NCI-H82 treated with DMSO at 0.1 percent for 48 hours (cell line): Measurements from ENCODE around the gene POLR1G.
"Not testable (repeated sequence)": the region's sequence is repeated elsewhere in the genome, so short reads cannot be mapped to it uniquely, and the experiment has no call there.

Experiments
- DNase-seq: peaks from one replicate; lab custom pipeline; 2025; ENCODE audit not compliant: unreplicated experiment; lab: John Stamatoyannopoulos, UW

POLR1G gene

DNA sequence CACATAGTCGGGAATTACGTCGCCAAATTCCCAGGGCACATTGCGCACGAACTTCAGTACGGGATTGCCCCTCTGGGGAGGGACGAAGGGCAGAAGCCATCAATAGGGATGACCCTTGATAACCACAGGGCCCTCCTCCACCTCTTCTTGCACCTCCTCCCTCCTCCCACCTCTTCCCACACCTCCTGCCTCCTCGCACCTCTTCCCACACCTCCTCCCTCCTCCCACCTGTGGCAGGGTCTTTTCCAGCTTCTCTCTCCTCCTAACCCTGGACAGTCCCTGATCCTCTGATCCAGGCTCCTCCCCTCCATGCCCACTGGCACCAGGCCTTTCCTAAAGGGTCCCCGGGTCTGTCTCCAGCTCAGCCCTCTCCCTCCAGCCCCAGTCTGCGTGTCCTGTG lies 13.9 kb downstream of the POLR1G start:
- no peak for DNase-seq

DNA sequence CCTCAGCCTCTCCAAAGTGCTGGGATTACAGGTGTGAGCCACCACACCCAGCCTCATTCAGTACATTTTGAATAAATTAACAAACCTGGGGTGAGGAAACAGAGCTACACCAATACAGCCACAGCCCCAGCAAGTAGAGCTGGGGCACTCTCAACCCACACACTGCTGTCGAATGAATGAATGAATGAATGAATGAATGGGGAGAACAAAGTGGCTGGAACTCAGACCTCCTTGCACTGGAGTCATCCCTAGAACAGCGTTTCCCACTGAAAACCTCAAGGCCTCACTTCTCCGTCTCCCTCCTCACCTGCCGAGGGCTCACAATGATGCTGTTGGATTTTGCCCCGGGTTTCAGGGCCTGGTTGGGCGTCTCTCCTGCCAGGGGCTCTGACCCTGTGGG lies 14.4 kb downstream of the POLR1G start:
- DNase-seq, result no peak

DNA sequence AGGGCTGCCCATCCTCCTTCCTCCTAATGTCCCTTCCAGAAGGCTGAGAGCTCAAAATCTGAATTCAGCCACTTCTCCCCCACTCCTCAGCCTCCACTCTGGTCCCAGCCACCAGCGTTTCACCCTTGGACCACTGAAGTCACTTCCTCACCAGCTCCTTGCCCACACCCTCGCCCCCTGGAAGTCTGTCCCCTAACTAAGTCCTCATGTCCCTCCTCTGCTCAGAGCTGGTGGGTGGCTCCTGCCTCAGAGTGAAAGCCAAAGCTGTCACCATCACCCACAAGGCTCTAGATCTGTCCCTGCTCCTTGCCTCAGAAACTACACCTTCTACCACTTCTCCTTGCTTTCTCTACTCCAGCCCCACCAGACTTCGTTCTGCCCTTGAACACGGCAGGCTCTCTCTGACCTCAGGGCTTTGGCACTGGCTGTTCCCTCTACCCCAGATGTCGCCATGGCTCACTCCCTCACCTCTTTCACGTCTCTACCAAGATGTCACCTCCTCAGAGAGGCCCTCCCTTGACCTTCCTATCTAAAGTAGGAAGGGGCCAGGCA lies 15.6 kb downstream of the POLR1G start:
- DNase-seq, result no peak

DNA sequence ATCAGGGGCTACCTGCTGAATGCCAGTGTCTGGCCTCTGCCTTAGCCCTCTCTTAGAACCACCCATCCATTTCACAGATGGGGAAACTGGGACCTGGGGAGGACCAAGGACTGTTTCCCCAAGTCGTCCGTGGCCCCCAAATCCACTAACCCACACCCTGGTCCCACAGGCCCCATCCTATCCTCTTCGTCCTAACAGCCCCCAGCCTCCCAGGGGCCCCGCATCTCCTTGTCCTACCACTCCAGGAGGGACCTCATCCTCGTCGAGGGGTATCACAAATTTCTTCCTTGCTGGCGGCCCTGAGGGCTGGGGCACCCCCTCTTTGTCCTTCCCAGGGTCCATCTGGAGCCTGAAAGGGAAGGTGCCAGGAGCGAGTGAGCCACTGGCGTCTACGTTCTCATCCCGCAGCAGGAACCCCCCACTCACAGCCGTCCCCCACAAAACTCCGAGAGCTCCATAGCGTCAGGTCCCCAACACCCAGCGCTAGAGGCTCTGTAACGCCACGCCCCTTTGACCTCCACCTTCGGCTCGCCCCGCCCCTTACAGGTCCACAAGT lies 16.7 kb downstream of the POLR1G start:
- no peak for DNase-seq

DNA sequence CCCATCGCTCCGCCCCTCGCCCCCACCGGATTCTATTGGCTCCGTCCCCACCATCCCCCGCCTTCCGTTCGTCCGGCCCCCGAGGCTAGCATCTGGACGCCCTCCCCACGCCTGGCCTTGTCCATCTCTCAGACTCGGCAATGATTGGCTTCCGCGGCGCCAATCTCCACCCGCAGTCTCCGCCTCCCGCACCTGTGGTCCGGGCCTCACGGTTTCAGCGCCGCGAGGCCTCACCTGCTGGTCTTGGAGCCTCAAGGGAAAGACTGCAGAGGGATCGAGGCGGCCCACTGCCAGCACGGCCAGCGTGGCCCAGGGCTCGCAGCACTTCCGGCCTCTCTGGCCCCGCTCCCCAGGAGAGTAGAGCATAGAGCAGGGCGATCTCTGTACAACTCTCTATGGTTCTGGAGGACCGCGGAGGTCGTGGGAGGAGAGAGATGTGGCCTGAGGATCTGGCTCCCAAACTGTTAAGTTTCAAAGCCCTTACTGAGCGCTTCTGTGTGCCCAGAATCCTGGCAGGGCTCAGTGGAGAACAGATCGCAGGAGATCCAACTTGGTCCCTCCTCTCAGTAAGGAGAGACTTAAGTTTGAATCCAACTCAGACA lies 17.2 kb downstream of the POLR1G start, which contains the start of gene ERCC1:
ERCC1 (minus strand) TSS at position 329 of the 602 bp plus-strand sequence. CDS start 543 bp downstream, outside the sequence.
- peak; percentile 95 for DNase-seq

DNA sequence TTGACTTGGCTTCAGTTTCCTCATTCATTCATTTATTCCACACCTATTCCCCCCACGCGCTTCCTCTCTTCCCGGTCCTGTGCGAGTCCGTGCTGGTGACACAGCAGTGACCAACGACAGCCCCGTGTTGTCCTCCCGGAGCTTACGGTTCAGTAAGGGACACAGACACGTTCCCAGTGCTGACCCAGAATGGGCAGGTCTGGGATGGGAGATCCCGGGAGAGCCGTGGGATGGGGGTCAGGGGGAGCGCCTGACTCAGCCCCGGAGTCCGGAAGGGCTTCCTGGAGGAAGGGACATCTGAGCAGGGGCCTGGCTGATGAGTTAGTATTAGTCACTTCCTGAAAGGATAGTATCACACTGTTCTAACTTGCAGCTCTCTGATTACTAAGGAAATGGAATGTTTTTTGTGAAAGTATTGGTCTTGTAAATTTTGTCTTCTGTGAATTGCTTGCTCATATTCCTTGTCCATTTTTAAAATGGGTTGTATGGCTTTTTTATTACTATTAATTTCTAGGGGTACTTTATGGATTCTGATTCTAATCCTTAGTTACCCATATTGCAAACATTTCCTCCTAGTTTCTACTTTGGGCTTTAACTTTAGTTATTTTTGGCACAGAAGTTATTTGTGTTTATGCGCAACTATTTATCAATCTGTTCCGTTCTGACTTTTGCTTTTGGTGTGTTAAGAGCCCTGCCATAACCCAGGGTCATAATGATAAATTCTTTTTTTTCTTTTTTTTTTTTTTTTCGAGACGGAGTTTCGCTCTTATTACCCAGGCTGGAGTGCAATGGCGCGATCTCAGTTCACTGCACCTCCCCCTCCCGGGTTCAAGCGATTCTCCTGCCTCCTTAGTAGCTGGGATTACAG lies 18.0 kb downstream of the POLR1G start:
- DNase-seq, result no peak

DNA sequence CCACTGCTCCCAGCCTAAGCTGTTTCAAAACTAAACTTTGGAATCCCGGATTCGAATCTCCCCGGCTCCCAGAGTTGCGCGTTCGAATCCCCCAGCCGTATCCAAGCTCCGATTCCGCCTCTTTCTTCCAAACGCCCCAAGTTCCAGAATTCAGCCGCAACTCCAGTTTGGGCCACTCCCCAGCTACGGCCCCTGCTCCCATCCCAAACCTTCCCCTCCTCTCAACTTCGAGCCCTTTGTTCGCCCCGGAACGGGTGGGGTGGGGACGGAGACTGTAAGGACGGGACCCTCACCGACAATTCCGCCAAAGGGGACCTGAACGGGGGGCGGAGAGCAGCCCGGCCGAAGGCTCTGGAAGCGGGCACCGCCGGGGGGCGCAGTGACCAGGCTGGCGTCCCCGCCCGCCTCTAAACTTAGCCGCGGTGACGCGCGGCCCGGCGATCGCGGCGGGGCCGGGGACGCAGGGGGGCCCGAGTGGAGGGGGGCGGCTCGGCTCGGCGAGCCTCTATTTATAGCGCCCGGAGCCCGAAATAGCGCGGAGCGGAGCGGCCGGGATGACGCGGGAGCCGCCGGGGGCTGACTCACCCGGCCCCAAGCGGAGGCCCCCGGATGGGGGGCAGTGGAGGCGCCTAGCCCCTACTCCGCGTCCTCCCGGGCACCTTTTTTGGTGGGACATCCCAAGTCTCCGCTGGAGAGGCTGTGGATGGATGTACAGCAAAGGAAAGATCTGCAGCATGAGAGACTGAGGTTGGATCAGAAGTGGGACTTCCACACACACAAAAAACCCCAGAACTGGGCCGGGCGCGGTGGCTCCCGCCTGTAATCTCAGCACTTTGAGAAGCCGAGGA lies 22.2 kb downstream of the POLR1G start:
- no peak for DNase-seq

DNA sequence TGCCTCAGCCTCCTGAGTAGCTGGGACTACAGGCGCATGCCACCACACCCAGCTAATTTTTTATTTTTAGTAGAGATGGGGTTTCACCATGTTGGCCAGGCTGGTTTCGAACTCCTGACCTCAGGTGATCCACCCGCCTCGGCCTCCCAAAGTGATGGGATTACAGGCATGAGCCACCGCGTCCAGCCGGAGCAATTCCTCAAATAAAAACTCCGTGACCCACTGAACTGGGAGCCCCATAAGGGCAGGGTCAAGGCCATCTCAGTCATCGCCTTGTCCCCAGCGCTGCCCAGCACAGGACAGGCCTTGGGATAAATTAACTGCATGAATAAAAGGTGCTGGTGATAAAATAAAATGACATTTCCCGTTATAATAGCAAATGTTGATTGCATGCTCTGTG lies 23.5 kb downstream of the POLR1G start:
- DNase-seq, result not testable (repeated sequence)

DNA sequence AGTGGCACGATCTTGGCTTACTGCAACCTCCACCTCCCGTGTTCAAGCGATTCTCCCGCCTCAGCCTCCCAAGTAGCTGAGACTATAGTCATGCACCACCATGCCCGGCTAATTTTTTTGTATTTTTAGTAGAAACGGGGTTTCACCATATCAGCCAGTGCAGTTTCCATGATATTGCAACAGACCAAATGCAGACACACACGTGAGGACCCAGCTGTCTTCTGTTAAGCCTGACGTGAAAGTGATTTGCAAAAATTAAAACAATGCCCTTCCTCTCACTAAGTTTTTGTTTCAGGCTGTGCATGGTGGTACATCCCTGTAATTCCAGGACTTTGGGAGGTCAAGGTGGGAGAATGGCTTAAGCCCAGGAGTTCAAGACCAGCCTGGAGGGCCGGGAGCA lies 24.6 kb downstream of the POLR1G start:
- DNase-seq, result not testable (repeated sequence)

DNA sequence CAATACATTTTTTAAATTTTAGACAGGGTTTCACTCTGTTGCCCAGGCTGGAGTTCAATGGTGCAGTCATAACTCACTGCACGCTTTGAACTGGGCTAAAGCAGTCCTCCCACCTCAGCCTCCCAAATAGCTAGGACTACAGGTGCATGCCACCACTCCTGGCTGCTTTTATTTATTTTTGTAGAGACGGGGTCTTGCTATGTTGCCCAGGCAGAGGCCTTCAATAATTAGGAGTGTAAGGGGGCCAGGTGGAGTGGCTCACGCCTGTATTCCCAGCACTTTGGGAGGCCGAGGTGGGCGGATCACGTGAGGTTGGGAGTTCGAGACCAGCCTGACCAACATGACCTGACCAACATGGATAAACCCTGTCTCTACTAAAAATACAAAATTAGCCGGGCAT lies 26.1 kb downstream of the POLR1G start:
- DNase-seq, result not testable (repeated sequence)

DNA sequence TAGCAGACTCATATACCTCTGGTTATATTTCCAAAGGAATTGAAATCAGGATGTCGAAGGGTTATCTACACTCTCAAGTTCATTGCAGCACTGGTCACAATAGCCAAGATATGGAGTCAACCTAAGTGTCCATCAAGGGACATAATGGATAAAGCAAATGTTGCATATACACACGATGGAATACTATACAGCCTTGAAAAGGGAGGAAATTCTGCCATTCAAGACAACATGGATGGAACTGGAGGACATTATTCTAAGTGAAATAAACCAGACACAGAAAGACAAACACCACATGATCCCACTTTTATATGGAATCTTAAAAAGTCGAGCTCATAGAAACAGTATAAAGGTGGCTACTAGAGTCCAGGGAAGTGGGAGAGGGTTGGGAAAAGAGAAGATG lies 30.9 kb downstream of the POLR1G start:
- DNase-seq, result no peak

DNA sequence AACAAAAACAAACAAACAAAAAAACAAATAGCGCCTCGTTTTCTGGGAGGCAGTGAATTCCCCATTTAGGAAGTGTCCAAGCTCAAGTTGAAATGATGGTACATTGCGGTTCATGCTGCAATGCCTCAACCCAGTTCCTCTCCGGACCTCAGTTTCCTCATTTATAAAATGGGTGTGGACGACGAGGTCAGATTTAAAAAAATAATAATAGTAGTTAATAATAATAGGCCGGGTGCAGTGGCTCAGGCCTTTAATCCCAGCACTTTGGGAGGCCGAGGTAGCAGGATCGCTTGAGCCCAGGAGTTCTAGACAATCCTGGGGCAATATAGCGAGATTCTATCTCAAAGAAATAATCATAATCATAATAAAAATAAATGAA lies 32.7 kb downstream of the POLR1G start:
- DNase-seq, result no peak

DNA sequence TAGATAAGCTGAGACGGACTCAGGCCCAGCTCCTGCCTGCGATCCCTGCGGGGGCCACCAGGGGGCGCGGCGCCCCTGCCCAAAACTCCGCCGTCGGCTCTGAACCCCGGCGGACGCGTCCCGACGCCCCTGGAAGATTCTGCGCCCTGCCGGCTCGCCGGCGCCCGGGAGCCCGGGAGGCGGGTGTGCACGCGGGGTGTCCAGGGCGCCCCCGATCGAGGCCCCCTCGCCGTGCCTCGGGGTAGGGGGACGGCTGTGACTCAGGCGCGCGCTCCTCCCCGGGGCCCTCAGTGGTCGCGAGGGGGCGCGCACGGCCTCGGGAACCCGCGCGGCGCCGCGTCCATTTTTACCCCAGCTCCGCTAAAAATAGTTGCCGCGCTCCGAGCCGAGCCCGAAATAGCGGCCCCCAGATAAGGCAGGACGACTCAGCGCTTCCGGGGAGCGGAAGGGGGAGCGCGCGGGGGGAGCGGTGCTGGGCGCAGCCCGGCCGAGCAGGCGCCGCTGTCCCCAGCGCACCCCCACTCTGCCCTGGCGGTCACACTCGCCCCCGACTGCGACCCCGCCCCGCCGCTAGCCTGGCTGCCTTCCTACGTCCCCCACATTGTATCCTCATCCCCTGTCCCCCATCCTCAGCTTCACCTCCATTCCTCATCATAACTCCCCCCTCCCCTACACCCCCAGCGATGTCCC lies 33.3 kb downstream of the POLR1G start:
- DNase-seq, result peak; percentile 63

DNA sequence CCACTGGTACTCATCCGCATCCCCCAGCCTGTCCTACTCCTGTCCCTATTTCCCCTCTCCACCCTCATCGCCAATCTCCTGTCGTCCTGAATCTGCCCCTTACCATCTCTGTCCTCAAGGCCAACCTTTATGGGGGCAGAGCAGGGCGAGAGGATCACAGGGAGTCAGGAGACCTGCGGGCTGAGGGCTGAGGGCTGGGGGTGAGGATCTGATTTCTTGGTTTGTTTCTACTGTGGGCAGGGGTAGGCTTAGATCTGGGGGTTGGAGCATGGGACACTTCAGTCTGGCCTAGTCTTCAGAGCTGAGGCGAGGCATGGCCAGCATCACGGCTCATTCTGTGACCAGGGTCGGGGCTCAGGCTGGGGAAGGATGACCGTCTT lies 33.8 kb downstream of the POLR1G start:
- DNase-seq, result no peak

DNA sequence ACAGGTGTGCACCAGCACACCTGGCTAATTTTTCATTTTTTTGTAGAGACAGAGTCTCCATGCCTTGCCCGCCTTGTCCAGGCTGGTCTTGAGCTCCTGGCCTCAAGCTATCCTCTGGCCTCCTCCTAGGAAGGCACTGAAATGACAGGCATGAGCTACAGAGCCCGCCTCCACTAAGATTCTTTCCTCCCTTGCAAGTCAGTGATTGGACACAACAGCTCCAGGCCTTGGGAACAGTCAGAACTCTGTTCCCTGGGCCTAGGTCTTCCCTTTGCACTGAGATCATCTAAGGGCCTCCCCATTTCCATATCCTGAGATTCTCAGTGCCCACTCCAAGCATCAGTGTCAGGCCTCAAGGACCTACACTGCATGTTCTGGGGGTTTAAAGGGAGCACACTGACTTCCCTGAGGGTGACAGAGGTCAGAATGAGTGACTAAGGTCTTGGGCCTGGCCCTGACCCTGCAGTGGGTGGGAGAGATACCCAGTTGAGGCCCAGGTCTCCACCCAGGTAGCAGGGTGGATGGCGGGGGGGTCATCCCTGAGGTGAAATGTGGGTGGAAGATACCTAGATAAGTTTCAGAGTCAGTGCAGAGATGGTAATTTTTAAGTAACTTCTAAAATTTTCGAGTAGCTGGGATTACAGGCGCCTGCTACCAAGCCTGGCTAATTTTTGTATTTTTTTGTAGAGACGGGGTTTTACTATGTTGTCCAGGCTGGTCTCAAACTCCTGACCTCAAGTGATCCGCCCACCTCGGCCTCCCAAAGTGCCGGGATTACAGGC lies 34.6 kb downstream of the POLR1G start:
- DNase-seq, result peak; percentile 21

DNA sequence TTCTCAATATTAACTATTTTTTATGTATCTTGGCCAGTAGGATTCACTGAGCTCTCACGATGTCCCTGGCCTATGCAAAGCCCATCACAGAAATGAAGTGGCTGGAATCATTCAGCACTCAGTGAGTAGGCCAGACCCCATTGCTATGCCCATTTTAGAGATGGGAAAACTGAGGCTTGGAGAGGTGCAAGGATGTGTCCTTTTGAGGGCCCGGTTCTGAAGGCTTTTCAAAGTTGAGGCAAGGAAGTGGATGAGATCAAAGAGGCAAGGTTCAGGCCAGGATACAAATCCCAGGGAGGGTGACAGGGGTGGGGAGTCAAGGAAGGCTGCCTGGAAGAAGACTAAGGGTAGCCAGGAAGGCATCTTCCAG lies 35.9 kb downstream of the POLR1G start:
- DNase-seq, result no peak

DNA sequence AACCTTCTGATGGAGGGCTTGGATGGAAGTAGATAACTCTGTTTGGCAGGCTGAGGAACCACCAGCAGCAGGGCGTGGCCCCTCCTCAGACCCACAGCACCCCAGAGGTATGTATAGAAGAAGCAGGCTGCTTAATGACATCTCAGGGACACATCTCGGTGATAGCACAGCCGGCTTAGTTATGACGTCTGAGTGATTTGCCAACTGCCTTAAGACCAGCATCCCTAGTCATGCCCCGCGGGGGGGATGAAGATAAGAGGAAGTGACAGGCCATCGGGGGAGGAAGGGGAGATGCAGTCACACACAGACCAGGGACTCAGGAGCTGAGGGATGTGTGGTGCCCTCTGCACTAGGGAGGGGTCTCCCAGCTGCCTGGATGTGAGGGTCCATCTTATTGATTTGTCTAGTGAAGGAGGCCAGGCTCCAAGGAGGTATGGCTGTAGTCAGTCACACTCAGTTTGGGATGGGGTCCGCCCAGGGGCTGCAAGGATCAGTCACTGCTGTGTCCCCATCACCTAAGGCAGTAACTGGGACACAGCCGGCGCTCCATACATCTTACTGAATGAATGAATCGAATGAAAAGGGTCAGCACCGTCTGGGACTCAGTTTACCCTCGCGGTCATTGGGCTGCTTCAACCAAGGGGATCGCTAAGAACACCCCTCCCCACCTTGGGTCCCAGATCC lies 36.5 kb downstream of the POLR1G start:
- DNase-seq, result peak; percentile 21

DNA sequence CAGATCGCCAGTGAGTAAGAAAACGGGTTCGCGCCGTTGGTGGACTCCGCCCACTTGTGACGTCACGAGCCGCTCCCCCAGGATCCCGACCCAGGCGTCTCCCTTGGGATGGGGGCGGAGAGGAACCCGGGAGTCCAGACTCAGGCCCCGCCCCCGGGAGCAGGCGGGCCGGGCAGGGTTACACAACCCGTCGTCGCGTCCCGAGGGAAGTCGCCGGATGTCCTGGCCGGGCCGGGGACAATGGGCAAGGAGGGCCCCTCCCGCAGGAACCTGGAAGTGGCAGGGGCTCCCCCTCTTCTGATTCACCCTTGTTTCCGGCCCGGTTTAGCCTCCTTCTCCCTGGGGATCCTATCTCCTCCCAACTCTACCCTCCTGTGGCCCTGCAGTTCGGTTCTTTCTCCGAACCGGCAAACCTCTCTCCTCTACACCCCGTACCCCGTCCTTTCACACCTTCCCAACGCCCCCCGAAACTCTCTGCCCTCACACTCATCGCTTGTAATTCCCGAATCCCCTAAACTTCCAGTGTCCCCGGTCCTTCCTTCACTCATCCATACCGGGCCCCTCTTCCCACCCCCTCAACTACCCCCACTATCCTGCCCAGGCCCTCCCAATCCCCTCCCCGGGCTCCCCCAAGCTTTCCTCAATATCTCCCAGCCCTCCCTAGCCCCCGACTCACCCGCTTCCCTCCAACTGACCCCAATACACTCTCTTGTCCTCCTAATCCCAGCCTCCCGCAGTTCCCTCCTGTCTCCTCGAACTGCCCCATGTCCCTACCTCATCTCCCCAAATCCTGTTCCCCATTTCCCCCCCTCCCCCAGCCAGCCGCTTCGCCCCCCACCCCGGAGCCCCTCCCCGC lies 37.2 kb downstream of the POLR1G start:
- DNase-seq, result peak; percentile 59
